K562 (cell line): ENCODE data around the gene TXK. TPM values are rescaled to one million over a fixed set of nuclear protein-coding genes. Genes with fewer than 3 reads are reported as not detected.

ENCODE experiments used
- ATAC-seq: fragments of 200-7000 bp; cut with Tn5 transposase; 3 replicates; pipeline ENCODE4 v1.9.1; 2020; ENCODE audit warnings: moderate library complexity
- BruUV-seq: library from RNA; stranded (reverse); fragments of 400-500 nt; replicated peaks from 2 replicates; lab custom pipeline; 2021; lab: Mats Ljungman, UMichigan
- CTCF ChIA-PET: fragments of 300-600 bp; formaldehyde crosslinking; extraction: SDS; loops from one replicate; lab custom pipeline; 2021; ENCODE audit warnings: low intra/inter-chr PET ratio; lab: Yijun Ruan, JAX
- POLR2A ChIA-PET: fragments of 300-600, 350-650 bp; sonication (Branson Sonifier 250); formaldehyde crosslinking; extraction: SDS; loops from one replicate; lab custom pipeline; 2021; ENCODE audit warnings: antibody characterized with exemption, inconsistent platforms; lab: Yijun Ruan, JAX
- DNase-seq, 4 experiments: peaks; one replicate each; pipeline versions ENCODE4 v3.0.0 to v3.0.0-alpha.2; 2011 to 2018; ENCODE audit warnings: low spot score in 3 of 4, mixed read lengths in 3 of 4; ENCODE audit errors: extremely low read depth in 1 of 4
- FAIRE-seq: peaks from 2 replicates; lab custom pipeline; 2011; peaks lifted over from hg19 to GRCh38; lab: Jason Lieb, UNC
- H2AFZ ChIP-seq: 2 replicates; pipeline ENCODE4 v1.6.0; 2011; ENCODE audit warnings: low read depth, low read length, control low read depth, inconsistent platforms
- H3K27ac ChIP-seq: fragments of 200-600 bp; 3 replicates; pipeline ENCODE4 v1.8.0; 2011; ENCODE audit warnings: low read depth, mild to moderate bottlenecking, control low read depth, inconsistent platforms, low read length, moderate library complexity, mixed read lengths; ENCODE audit errors: extremely low read depth
- H3K27me3 ChIP-seq, 2 experiments: fragments of 300-600 bp in 1 of 2; 2 replicates in 1 of 2; 3 replicates in 1 of 2; pipeline versions ENCODE4 v1.6.0 to v1.8.0; 2011; ENCODE audit warnings: inconsistent platforms in 2 of 2, low read length in 2 of 2, mild to moderate bottlenecking in 1 of 2, mixed read lengths in 1 of 2, moderate library complexity in 1 of 2; ENCODE audit not compliant: control insufficient read depth in 2 of 2, insufficient read depth in 2 of 2
- H3K36me3 ChIP-seq: fragments of 300-600 bp; 3 replicates; pipeline ENCODE4 v1.8.0; 2011; ENCODE audit warnings: mild to moderate bottlenecking, low read length, inconsistent platforms; ENCODE audit not compliant: control insufficient read depth, insufficient read depth
- H3K4me1 ChIP-seq, 2 experiments: fragments of 200-600 bp in 1 of 2; replicated peaks in 1 of 2; 2 replicates in 1 of 2; 3 replicates in 1 of 2; pipeline versions ENCODE4 v1.5.1 to v1.8.0; 2011; ENCODE audit warnings: inconsistent platforms in 2 of 2, low read length in 2 of 2, mild to moderate bottlenecking in 1 of 2, mixed read lengths in 1 of 2, moderate library complexity in 1 of 2; ENCODE audit not compliant: control insufficient read depth in 2 of 2, insufficient read depth in 2 of 2
- H3K4me2 ChIP-seq: 2 replicates; pipeline ENCODE4 v1.6.1; 2011; ENCODE audit warnings: low read length, control low read depth, inconsistent platforms, mixed read lengths; ENCODE audit not compliant: insufficient read depth
- H3K4me3 ChIP-seq: fragments of 200-600 bp; sonication (generic), shearing (Covaris generic); 2 replicates; pipeline ENCODE4 v1.5.1; 2016; ENCODE audit warnings: control low read depth, inconsistent platforms
- H3K79me2 ChIP-seq: fragments of 200-600 bp; 3 replicates; pipeline ENCODE4 v1.8.0; 2011; ENCODE audit warnings: low read length, inconsistent platforms; ENCODE audit not compliant: control insufficient read depth, insufficient read depth
- H3K9ac ChIP-seq, 2 experiments: 2 replicates each; pipeline versions ENCODE4 v1.6.0 to v1.6.1; 2011; ENCODE audit warnings: low read depth in 2 of 2, low read length in 2 of 2, control low read depth in 1 of 2, inconsistent platforms in 1 of 2, mild to moderate bottlenecking in 1 of 2, mixed read lengths in 1 of 2; ENCODE audit not compliant: insufficient read depth in 1 of 2
- H3K9me1 ChIP-seq: one replicate; pipeline ENCODE4 v1.6.0; 2011; ENCODE audit warnings: inconsistent platforms, mild to moderate bottlenecking, low read length, moderate library complexity; ENCODE audit not compliant: control insufficient read depth, insufficient read depth
- H3K9me3 ChIP-seq: replicated peaks from 2 replicates; pipeline ENCODE4 v1.5.1; 2011; ENCODE audit warnings: low read depth, low read length, inconsistent platforms; ENCODE audit not compliant: control insufficient read depth, insufficient read depth
- H4K20me1 ChIP-seq: replicated peaks from 2 replicates; pipeline ENCODE4 v1.6.1; 2011; ENCODE audit warnings: low read length, inconsistent platforms, mixed read lengths; ENCODE audit not compliant: control insufficient read depth, insufficient read depth
- ADNP ChIP-seq: fragments of 200-800 bp; sonication (Bioruptor generic); IDR thresholded peaks from 2 replicates; pipeline ENCODE4 v1.6.1; 2016; ENCODE audit warnings: missing genetic modification characterization, missing compliant biosample characterization
- CHD4 ChIP-seq: fragments of 200-600 bp; sonication (generic); IDR thresholded peaks from 3 replicates; pipeline ENCODE4 v1.6.1; 2012; ENCODE audit warnings: low read depth, mild to moderate bottlenecking, mixed read lengths, low read length, inconsistent platforms; ENCODE audit not compliant: insufficient read depth, insufficient replicate concordance, poor library complexity, severe bottlenecking
- FOXK2 ChIP-seq, 2 experiments: fragments of 450-650 bp; IDR thresholded peaks in 1 of 2; conservative IDR thresholded peaks in 1 of 2; 2 replicates each; pipeline ENCODE4 v1.6.1; 2016; ENCODE audit warnings: low read depth in 2 of 2, mild to moderate bottlenecking in 1 of 2
- NR4A1 ChIP-seq, 2 experiments: fragments of 250-450 bp in 1 of 2; fragments of 450-650 bp in 1 of 2; sonication (Bioruptor Pico) in 1 of 2; IDR thresholded peaks; 2 replicates each; pipeline versions ENCODE4 v1.4.0 to v1.6.1; 2016 to 2020; ENCODE audit warnings: mild to moderate bottlenecking in 2 of 2, missing compliant biosample characterization in 1 of 2, missing genetic modification characterization in 1 of 2, moderate library complexity in 1 of 2
- PCBP2 ChIP-seq: fragments of 200-400 bp; formaldehyde crosslinking; IDR thresholded peaks from 2 replicates; pipeline ENCODE4 v1.6.1; 2018; ENCODE audit warnings: low read length, low read depth, mild to moderate bottlenecking, moderate library complexity; ENCODE audit not compliant: poor library complexity, severe bottlenecking
- PHF20 ChIP-seq: fragments of 450-650 bp; IDR thresholded peaks from 2 replicates; pipeline ENCODE4 v1.6.1; 2018; ENCODE audit not compliant: partially characterized antibody
- RFX1 ChIP-seq: fragments of 450-650 bp; IDR thresholded peaks from 2 replicates; pipeline ENCODE4 v1.6.1; 2016; ENCODE audit warnings: mild to moderate bottlenecking, moderate library complexity
- TFAP4 ChIP-seq: sonication (generic); formaldehyde crosslinking; IDR thresholded peaks from 2 replicates; pipeline ENCODE4 v1.8.0; 2022; ENCODE audit warnings: missing genetic modification reagents, mild to moderate bottlenecking, moderate library complexity, borderline replicate concordance
- ZNF143 ChIP-seq: sonication (generic); formaldehyde crosslinking; IDR thresholded peaks from 2 replicates; pipeline ENCODE4 v1.9.0; 2022; ENCODE audit warnings: mild to moderate bottlenecking, missing genetic modification reagents
- ZNF174 ChIP-seq: fragments of 250-450 bp; sonication (Bioruptor Pico); IDR thresholded peaks from 2 replicates; pipeline ENCODE4 v1.4.0; 2020; ENCODE audit warnings: mild to moderate bottlenecking
- ZNF444 ChIP-seq: fragments of 250-450 bp; sonication (Bioruptor Pico); IDR thresholded peaks from 2 replicates; pipeline ENCODE4 v1.4.0; 2020; ENCODE audit warnings: mild to moderate bottlenecking, moderate library complexity
- WGBS: fragments of 100-300 bp; shearing (Covaris generic); methylation state at CpG from one replicate; pipeline ENCODE4 v1.1.6; 2016; ENCODE audit warnings: low coverage, mixed read lengths; ENCODE audit not compliant: insufficient coverage; ENCODE audit errors: missing lambda C conversion rate; 5-methylcytosine and 5-hydroxymethylcytosine counted together
- in situ Hi-C: fragments of 300-500 bp; cut with MboI; formaldehyde crosslinking; loops from 4 replicates; pipeline ENCODE4 v1.15.0; 2018; ENCODE audit warnings: inconsistent platforms, mixed read lengths
- intact Hi-C: fragments of 100-400 bp; cut with micrococcal nuclease; formaldehyde crosslinking; loops from 2 replicates; pipeline ENCODE4 v1.14.2; 2022
- polyA plus RNA-seq, 8 experiments: library from polyadenylated mRNA; depleted of rRNA in 4 of 8; stranded (reverse) in 5 of 8; unstranded in 3 of 8; fragments of >200 nt; fragmentation: Nextera tagmentation in 2 of 8; fragmentation: Illumina TruSeq in 1 of 8; extraction: Ambion mirVana in 2 of 8; extraction: Trizol in 1 of 8; gene quantifications; 2 replicates each; pipeline versions ENCODE4 v1.2.1 to v1.2.3, GENCODE V29; 2011 to 2014; ENCODE audit warnings: inconsistent platforms in 1 of 8, missing spikeins in 1 of 8
- total RNA-seq, 7 experiments: library from RNA; depleted of rRNA in 6 of 7; stranded (reverse); fragments of >200 nt in 6 of 7; fragmentation: Illumina TruSeq in 2 of 7; extraction: Trizol in 2 of 7; gene quantifications; 2 replicates each; pipeline versions ENCODE4 v1.2.1 to v1.2.3, GENCODE V29; 2011 to 2021; ENCODE audit warnings: low replicate concordance in 1 of 7

TXK gene
- total and polyA plus RNA-seq, 9 of the 15 experiments (the other 6 are each of a cell fraction or from before 2014, with no cell fraction given), result 0.24 to 1.1 (median 0.45) TPM; not detected in 1

DNA sequence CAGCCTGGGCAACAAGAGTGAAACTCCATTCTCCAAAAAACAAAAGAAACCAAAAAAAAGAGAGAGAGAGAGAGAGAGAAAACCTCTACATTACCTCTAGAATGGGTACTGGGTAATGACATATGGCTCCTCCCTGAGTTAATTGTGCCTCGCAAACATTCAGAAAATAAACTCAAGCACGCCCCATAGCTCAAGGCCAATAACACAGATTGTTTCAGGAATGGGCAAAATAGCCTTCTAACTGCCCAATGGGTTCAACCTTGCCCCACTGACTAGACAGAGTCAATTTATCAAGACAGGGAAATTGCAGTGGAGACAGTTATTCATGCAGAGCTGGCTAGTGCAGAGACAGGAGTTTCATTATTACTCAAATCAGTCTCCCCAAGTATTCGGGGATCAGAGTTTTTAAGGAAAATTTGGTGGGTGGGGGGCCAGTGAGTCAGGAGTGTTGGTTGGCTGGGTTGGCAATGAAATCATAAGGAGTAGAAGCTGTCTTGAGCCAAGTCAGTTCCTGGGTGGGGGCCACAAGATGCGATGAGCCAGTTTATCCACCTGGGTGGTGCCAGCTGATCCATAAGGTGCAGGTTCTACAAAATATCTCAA, 92.4 kb downstream of the TXK start:
- Histone ChIP-seq H3K36me3 (no peaks in the 10 kb centered on the region), H4K20me1 (no peaks in the 10 kb centered on the region), H3K27ac (no peak overlapping the region), H3K9me3 (no peaks in the 10 kb centered on the region), H3K4me3 (no peak overlapping the region), H3K4me2 (no peak overlapping the region), H3K9ac (no peak overlapping the region), H3K79me2 (no peaks in the 10 kb centered on the region), H3K9me1 (no peaks in the 10 kb centered on the region), H3K27me3 (peaks cover 10 to 12% of the 10 kb centered on the region in 2 experiments; a peak in 3 of 5 replicates), H2AFZ (no peak overlapping the region), H3K4me1 (no peaks in the 10 kb centered on the region)
- BruUV-seq, result no TSS peak
- no peak for TF ChIP-seq ADNP (tag)
- TF ChIP-seq ZNF444, result no peak
- no peak for TF ChIP-seq FOXK2 (conservative IDR thresholded peaks at IDR 0.05 in 1 of 2, IDR thresholded peaks at IDR 0.05 in 1 of 2; ENCODE audit: low read depth in 2 of 2)
- TF ChIP-seq PHF20, result no peak
- no peak for TF ChIP-seq ZNF143 (CRISPR knock-in tag)
- no peak for TF ChIP-seq TFAP4 (CRISPR knock-in tag)
- no peak for TF ChIP-seq PCBP2
- TF ChIP-seq RFX1, result no peak
- TF ChIP-seq NR4A1 (CRISPR knock-in tag; IDR thresholded peaks at IDR 0.05), result no peak
- no peak for TF ChIP-seq NR4A1 (tag; IDR thresholded peaks at IDR 0.05)
- TF ChIP-seq CHD4, result no peak
- TF ChIP-seq ZNF174 (CRISPR knock-in tag), result no peak
- FAIRE-seq, result no peak
- ChIA-PET POLR2A (interaction anchor here (0.8 to 1.6 kb wide), 2 partner anchors 9 to 81 kb away, joined by 3 to 4 read pairs; no protein-coding TSS in a partner anchor), CTCF (no interaction called here)
- no peak for ATAC-seq
- intact Hi-C loops (loop anchor here (5.0 kb wide), 1 partner anchor 46 kb away; no protein-coding TSS in a partner anchor), in situ Hi-C loops (no loop called here)
- no peak for DNase-seq
- 4% methylated on average over 4 of the region's 4 CpGs for WGBS
